Measurements from ENCODE around the gene B4GALNT1.
"Not testable (repeated sequence)": the region's sequence is repeated elsewhere in the genome, so short reads cannot be mapped to it uniquely, and the experiment has no call there.

GRCh38 chr12:57669691-57670090, 36.7 kb upstream of the B4GALNT1 start:
- TF ChIP-seq, protein P1, sequence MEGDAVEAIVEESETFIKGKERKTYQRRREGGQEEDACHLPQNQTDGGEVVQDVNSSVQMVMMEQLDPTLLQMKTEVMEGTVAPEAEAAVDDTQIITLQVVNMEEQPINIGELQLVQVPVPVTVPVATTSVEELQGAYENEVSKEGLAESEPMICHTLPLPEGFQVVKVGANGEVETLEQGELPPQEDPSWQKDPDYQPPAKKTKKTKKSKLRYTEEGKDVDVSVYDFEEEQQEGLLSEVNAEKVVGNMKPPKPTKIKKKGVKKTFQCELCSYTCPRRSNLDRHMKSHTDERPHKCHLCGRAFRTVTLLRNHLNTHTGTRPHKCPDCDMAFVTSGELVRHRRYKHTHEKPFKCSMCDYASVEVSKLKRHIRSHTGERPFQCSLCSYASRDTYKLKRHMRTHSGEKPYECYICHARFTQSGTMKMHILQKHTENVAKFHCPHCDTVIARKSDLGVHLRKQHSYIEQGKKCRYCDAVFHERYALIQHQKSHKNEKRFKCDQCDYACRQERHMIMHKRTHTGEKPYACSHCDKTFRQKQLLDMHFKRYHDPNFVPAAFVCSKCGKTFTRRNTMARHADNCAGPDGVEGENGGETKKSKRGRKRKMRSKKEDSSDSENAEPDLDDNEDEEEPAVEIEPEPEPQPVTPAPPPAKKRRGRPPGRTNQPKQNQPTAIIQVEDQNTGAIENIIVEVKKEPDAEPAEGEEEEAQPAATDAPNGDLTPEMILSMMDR (conservative IDR thresholded peaks at IDR 0.05; ENCODE audit: low read length): not testable (repeated sequence)
- not testable (repeated sequence) for TF ChIP-seq EZH2phosphoT487 (IDR thresholded peaks at IDR 0.05; ENCODE audit: borderline replicate concordance, low read depth, low read length)
